MM.1S (cell line): ENCODE measurements around the gene NAA80.
A peak's percentile ranks its signal among the peaks of the same experiment; 100 is the strongest.

Source experiments
- DNase-seq: peaks from one replicate; pipeline ENCODE4 v3.0.0-alpha.2; 2015
- H2AFZ ChIP-seq: fragments of 300-600 bp; sonication (generic); 2 replicates; pipeline ENCODE4 v1.6.0; 2016; ENCODE audit warnings: antibody characterized with exemption, low read length
- H3F3A ChIP-seq: fragments of 300-600 bp; sonication (generic); 2 replicates; pipeline ENCODE4 v1.6.1; 2016; ENCODE audit warnings: mild to moderate bottlenecking, antibody characterized with exemption, low read length, moderate library complexity, mixed read lengths; ENCODE audit not compliant: insufficient read depth
- H3K27ac ChIP-seq: fragments of 300-600 bp; sonication (generic); 2 replicates; pipeline ENCODE4 v1.5.1; 2016; ENCODE audit warnings: mild to moderate bottlenecking, low read length
- H3K27me3 ChIP-seq: fragments of 300-600 bp; sonication (generic); replicated peaks from 2 replicates; pipeline ENCODE4 v1.6.0; 2016; ENCODE audit warnings: low read length; ENCODE audit not compliant: insufficient read depth
- H3K36me3 ChIP-seq: fragments of 300-600 bp; sonication (generic); replicated peaks from 2 replicates; pipeline ENCODE4 v1.6.1; 2016; ENCODE audit warnings: mild to moderate bottlenecking, low read length, mixed read lengths; ENCODE audit not compliant: insufficient read depth
- H3K4me1 ChIP-seq: fragments of 300-600 bp; sonication (generic); 2 replicates; pipeline ENCODE4 v1.6.1; 2016; ENCODE audit warnings: low read length, mixed read lengths
- H3K4me2 ChIP-seq: fragments of 300-600 bp; sonication (generic); 2 replicates; pipeline ENCODE4 v1.6.0; 2016; ENCODE audit warnings: low read depth, low read length
- H3K4me3 ChIP-seq: fragments of 300-600 bp; sonication (generic); 2 replicates; pipeline ENCODE4 v1.5.1; 2016; ENCODE audit warnings: low read length, mixed read lengths
- H3K79me2 ChIP-seq: fragments of 300-600 bp; sonication (generic); 2 replicates; pipeline ENCODE4 v1.6.1; 2016; ENCODE audit warnings: mixed run types, low read length, mixed read lengths
- H3K9ac ChIP-seq: fragments of 300-600 bp; sonication (generic); 2 replicates; pipeline ENCODE4 v1.6.1; 2016; ENCODE audit warnings: low read length, mixed read lengths
- H3K9me2 ChIP-seq: fragments of 300-600 bp; sonication (generic); replicated peaks from 2 replicates; pipeline ENCODE4 v1.6.1; 2016; ENCODE audit warnings: mild to moderate bottlenecking, low read length, mixed read lengths; ENCODE audit not compliant: insufficient read depth
- H3K9me3 ChIP-seq: fragments of 300-600 bp; sonication (generic); replicated peaks from 2 replicates; pipeline ENCODE4 v1.6.1; 2016; ENCODE audit warnings: mild to moderate bottlenecking, low read length, mixed read lengths; ENCODE audit not compliant: insufficient read depth
- H4K20me1 ChIP-seq: fragments of 300-600 bp; sonication (generic); 2 replicates; pipeline ENCODE4 v1.6.1; 2016; ENCODE audit warnings: mild to moderate bottlenecking, low read length, moderate library complexity, mixed read lengths; ENCODE audit not compliant: insufficient read depth
- CTCF ChIP-seq: fragments of 300-600 bp; sonication (generic); IDR thresholded peaks from 2 replicates; pipeline ENCODE4 v1.5.1; 2016; ENCODE audit warnings: antibody characterized with exemption, low read length, mixed read lengths
- EZH2 ChIP-seq: fragments of 300-600 bp; sonication (generic); optimal IDR thresholded peaks from 2 replicates; pipeline ENCODE3; 2017; ENCODE audit warnings: low read depth, mild to moderate bottlenecking, antibody characterized with exemption, low read length, mixed read lengths
- EZH2phosphoT487 ChIP-seq: fragments of 300-600 bp; sonication (generic); IDR thresholded peaks from 2 replicates; pipeline ENCODE4 v1.6.1; 2018; ENCODE audit warnings: antibody characterized with exemption, low read length

Gene NAA80

GRCh38 chr3:50336452-50337174 is 37.4 kb upstream of the NAA80 start:
- Histone ChIP-seq H3K27ac (peak overlapping the region; percentile 86), H2AFZ (peak overlapping the region; percentile 81), H3K9me2 (no peaks in the 10 kb centered on the region), H3K4me1 (peaks cover 4% of the 10 kb centered on the region; the same call in 1 of the 2 replicates), H3K9me3 (no peaks in the 10 kb centered on the region), H3K4me2 (peak overlapping the region; percentile 98), H3K27me3 (peaks cover 10% of the 10 kb centered on the region; the same call in 1 of the 2 replicates), H3K79me2 (peaks cover 61% of the 10 kb centered on the region), H3K36me3 (peaks cover 4% of the 10 kb centered on the region; the same call in 1 of the 2 replicates), H3K9ac (peak overlapping the region; percentile 97), H3F3A (peaks cover 17% of the 10 kb centered on the region), H4K20me1 (no peaks in the 10 kb centered on the region), H3K4me3 (peak overlapping the region; percentile 99)
- no peak for TF ChIP-seq EZH2phosphoT487
- TF ChIP-seq CTCF: no peak
- no peak for TF ChIP-seq EZH2
- no peak for DNase-seq

- Histone ChIP-seq H3F3A (peaks cover 20% of the 10 kb centered on the region), H3K36me3 (peaks cover 14% of the 10 kb centered on the region), H3K4me3 (no peak overlapping the region), H3K9me3 (no peaks in the 10 kb centered on the region), H3K4me1 (peaks cover 4% of the 10 kb centered on the region; the same call in 1 of the 2 replicates), H3K4me2 (peak overlapping the region; percentile 34; the same call in 1 of the 2 replicates), H4K20me1 (no peaks in the 10 kb centered on the region), H2AFZ (no peak overlapping the region), H3K27me3 (no peaks in the 10 kb centered on the region), H3K9ac (no peak overlapping the region; the same call in 1 of the 2 replicates), H3K27ac (no peak overlapping the region), H3K79me2 (peaks cover 74% of the 10 kb centered on the region), H3K9me2 (no peaks in the 10 kb centered on the region)
- no peak for TF ChIP-seq EZH2phosphoT487
- no peak for TF ChIP-seq EZH2
- no peak for TF ChIP-seq CTCF
- no peak for DNase-seq
Observed at GRCh38 chr3:50334339-50335075, 35.3 kb upstream of the NAA80 start.

GRCh38 chr3:50333744-50334328 is 34.6 kb upstream of the NAA80 start:
- peaks cover 24% of the 10 kb centered on the region for H3F3A ChIP-seq

More at GRCh38 chr3:50333744-50334328, 34.6 kb upstream of the NAA80 start:
- H3K27ac ChIP-seq: no peak overlapping the region
- TF ChIP-seq CTCF (no peak), EZH2 (no peak), EZH2phosphoT487 (no peak)
- H3K4me1 ChIP-seq: peaks cover 4% of the 10 kb centered on the region; the same call in 1 of the 2 replicates
- H3K4me3 ChIP-seq: no peak overlapping the region
- DNase-seq: no peak
- H3K9ac ChIP-seq: no peak overlapping the region; the same call in 1 of the 2 replicates
- peaks cover 14% of the 10 kb centered on the region for H3K36me3 ChIP-seq
- no peak overlapping the region for H3K4me2 ChIP-seq
- no peak overlapping the region for H2AFZ ChIP-seq
- H3K79me2 ChIP-seq: peaks cover 74% of the 10 kb centered on the region
- no peaks in the 10 kb centered on the region for H3K9me2 ChIP-seq
- no peaks in the 10 kb centered on the region for H4K20me1 ChIP-seq
- no peaks in the 10 kb centered on the region for H3K27me3 ChIP-seq
- no peaks in the 10 kb centered on the region for H3K9me3 ChIP-seq
